CD14-positive monocyte (primary cell): Measurements from ENCODE around the gene SLC44A2. TPM values are rescaled to one million over a fixed set of nuclear protein-coding genes. Genes with fewer than 3 reads are reported as not detected.
A peak's percentile ranks its signal among the peaks of the same experiment; 100 is the strongest.
"Not testable (repeated sequence)": the region's sequence is repeated elsewhere in the genome, so short reads cannot be mapped to it uniquely, and the experiment has no call there.

ENCODE experiments used
- DNase-seq, 3 donors: peaks; one replicate each; pipeline ENCODE4 v3.0.0-alpha.2; 2011 to 2022
- H2AFZ ChIP-seq: 2 replicates; pipeline ENCODE4 v1.6.0; 2012; ENCODE audit warnings: mild to moderate bottlenecking, low read depth, low read length, inconsistent platforms; ENCODE audit not compliant: insufficient read depth, poor library complexity, severe bottlenecking
- H3K27ac ChIP-seq, 2 donors: 1 replicate in 1 of 2; 2 replicates in 1 of 2; pipeline ENCODE4 v1.5.1; 2012 to 2013; ENCODE audit warnings: low read length in 2 of 2, control low read depth in 1 of 2, inconsistent platforms in 1 of 2, low read depth in 1 of 2, mild to moderate bottlenecking in 1 of 2
- H3K27me3 ChIP-seq, 2 donors: one replicate each; pipeline versions ENCODE4 v1.6.0 to v1.6.1; 2011 to 2013; ENCODE audit warnings: low read length in 2 of 2; ENCODE audit not compliant: control insufficient read depth in 2 of 2, insufficient read depth in 2 of 2
- H3K36me3 ChIP-seq, 2 donors: replicated peaks in 1 of 2; 1 replicate in 1 of 2; 2 replicates in 1 of 2; pipeline versions ENCODE4 v1.5.1 to v1.6.1; 2012 to 2013; ENCODE audit warnings: low read length in 2 of 2, control low read depth in 1 of 2, inconsistent platforms in 1 of 2, mild to moderate bottlenecking in 1 of 2; ENCODE audit not compliant: insufficient read depth in 2 of 2, control insufficient read depth in 1 of 2
- H3K4me1 ChIP-seq, 2 donors: 1 replicate in 1 of 2; 2 replicates in 1 of 2; pipeline versions ENCODE4 v1.5.1 to v1.6.1; 2012 to 2013; ENCODE audit warnings: low read length in 2 of 2, control low read depth in 1 of 2, inconsistent platforms in 1 of 2, mild to moderate bottlenecking in 1 of 2, moderate library complexity in 1 of 2; ENCODE audit not compliant: insufficient read depth in 2 of 2, control insufficient read depth in 1 of 2
- H3K4me2 ChIP-seq: replicated peaks from 2 replicates; pipeline ENCODE3; 2012; ENCODE audit warnings: low read length, moderate library complexity, mild to moderate bottlenecking; ENCODE audit not compliant: poor library complexity, severe bottlenecking; ENCODE audit errors: extremely low read depth
- H3K4me3 ChIP-seq, 3 experiments: fragments of 200-600 bp in 1 of 3; sonication (generic) in 1 of 3; replicated peaks in 1 of 3; 1 replicate in 2 of 3; 2 replicates in 1 of 3; pipeline ENCODE4 v1.5.1; 2011 to 2013; ENCODE audit warnings: low read length in 3 of 3, mild to moderate bottlenecking in 3 of 3, control low read depth in 2 of 3, low read depth in 2 of 3, inconsistent platforms in 1 of 3, moderate library complexity in 1 of 3
- H3K79me2 ChIP-seq: 2 replicates; pipeline ENCODE4 v1.6.0; 2012; ENCODE audit warnings: mild to moderate bottlenecking, control low read depth, inconsistent platforms, low read length, moderate library complexity; ENCODE audit not compliant: insufficient read depth
- H3K9ac ChIP-seq: 2 replicates; pipeline ENCODE4 v1.6.0; 2017; ENCODE audit warnings: low read length, mild to moderate bottlenecking; ENCODE audit not compliant: insufficient read depth, poor library complexity, severe bottlenecking
- H3K9me3 ChIP-seq, 2 donors: replicated peaks in 1 of 2; 1 replicate in 1 of 2; 2 replicates in 1 of 2; pipeline versions ENCODE4 v1.5.1 to v1.6.1; 2012 to 2013; ENCODE audit warnings: low read length in 2 of 2, control low read depth in 1 of 2; ENCODE audit not compliant: control insufficient read depth in 1 of 2, insufficient read depth in 1 of 2
- H4K20me1 ChIP-seq: 2 replicates; pipeline ENCODE4 v1.6.0; 2012; ENCODE audit warnings: mild to moderate bottlenecking, low read length, control low read depth, moderate library complexity; ENCODE audit not compliant: insufficient read depth
- H3K27ac Mint-ChIP-seq, 7 donors: one replicate each; pipeline ENCODE4 v1.8.0; 2020; ENCODE audit warnings: mild to moderate bottlenecking in 7 of 7, mixed read lengths in 7 of 7, moderate library complexity in 6 of 7, inconsistent platforms in 2 of 7
- H3K27me3 Mint-ChIP-seq, 3 donors: one replicate each; pipeline ENCODE4 v1.8.0; 2021 to 2022; ENCODE audit warnings: low read depth in 3 of 3, mild to moderate bottlenecking in 3 of 3, mixed read lengths in 3 of 3, moderate library complexity in 3 of 3, inconsistent platforms in 1 of 3
- H3K36me3 Mint-ChIP-seq, 2 donors: one replicate each; pipeline ENCODE4 v1.8.0; 2020; ENCODE audit warnings: mixed read lengths in 2 of 2, inconsistent platforms in 1 of 2, mild to moderate bottlenecking in 1 of 2
- H3K4me1 Mint-ChIP-seq: one replicate; pipeline ENCODE4 v1.8.0; 2020; ENCODE audit warnings: mild to moderate bottlenecking, mixed read lengths
- H3K4me3 Mint-ChIP-seq, 2 donors: one replicate each; pipeline ENCODE4 v1.8.0; 2020; ENCODE audit warnings: mild to moderate bottlenecking in 2 of 2, mixed read lengths in 2 of 2, moderate library complexity in 1 of 2
- H3K9me3 Mint-ChIP-seq, 7 donors: one replicate each; pipeline ENCODE4 v1.8.0; 2020 to 2022; ENCODE audit warnings: mixed read lengths in 7 of 7, mild to moderate bottlenecking in 6 of 7, moderate library complexity in 6 of 7, inconsistent platforms in 2 of 7
- WGBS: methylation state at CpG from one replicate; pipeline ENCODE4 v1.1.5; 2013; ENCODE audit warnings: missing lambda C conversion rate; ENCODE audit not compliant: insufficient coverage; 5-methylcytosine and 5-hydroxymethylcytosine counted together
- intact Hi-C, 2 donors: fragments of 100-400 bp; cut with micrococcal nuclease; formaldehyde crosslinking; loops; one replicate each; pipeline versions ENCODE4 v1.15.0 to v1.15.1; 2023
- polyA plus RNA-seq, 3 donors: library from polyadenylated mRNA; depleted of rRNA in 1 of 3; unstranded in 2 of 3; stranded (reverse) in 1 of 3; fragments of 300-500 nt in 2 of 3; fragments of >200 nt in 1 of 3; fragmentation: Illumina TruSeq in 2 of 3; gene quantifications; 1 replicate in 2 of 3; 2 replicates in 1 of 3; pipeline ENCODE4 v1.2.3, GENCODE V29; 2012 to 2021
- TF ChIP-seq, protein P1 (sequence below): fragments of 200-600 bp; IDR thresholded peaks from one replicate; pipeline ENCODE4 v1.8.0; 2022; ENCODE audit warnings: antibody characterized with exemption, mild to moderate bottlenecking

The SLC44A2 gene
- polyA plus RNA-seq, 3 donors: 43.5 to 95.9 (median 69.4) TPM

DNA sequence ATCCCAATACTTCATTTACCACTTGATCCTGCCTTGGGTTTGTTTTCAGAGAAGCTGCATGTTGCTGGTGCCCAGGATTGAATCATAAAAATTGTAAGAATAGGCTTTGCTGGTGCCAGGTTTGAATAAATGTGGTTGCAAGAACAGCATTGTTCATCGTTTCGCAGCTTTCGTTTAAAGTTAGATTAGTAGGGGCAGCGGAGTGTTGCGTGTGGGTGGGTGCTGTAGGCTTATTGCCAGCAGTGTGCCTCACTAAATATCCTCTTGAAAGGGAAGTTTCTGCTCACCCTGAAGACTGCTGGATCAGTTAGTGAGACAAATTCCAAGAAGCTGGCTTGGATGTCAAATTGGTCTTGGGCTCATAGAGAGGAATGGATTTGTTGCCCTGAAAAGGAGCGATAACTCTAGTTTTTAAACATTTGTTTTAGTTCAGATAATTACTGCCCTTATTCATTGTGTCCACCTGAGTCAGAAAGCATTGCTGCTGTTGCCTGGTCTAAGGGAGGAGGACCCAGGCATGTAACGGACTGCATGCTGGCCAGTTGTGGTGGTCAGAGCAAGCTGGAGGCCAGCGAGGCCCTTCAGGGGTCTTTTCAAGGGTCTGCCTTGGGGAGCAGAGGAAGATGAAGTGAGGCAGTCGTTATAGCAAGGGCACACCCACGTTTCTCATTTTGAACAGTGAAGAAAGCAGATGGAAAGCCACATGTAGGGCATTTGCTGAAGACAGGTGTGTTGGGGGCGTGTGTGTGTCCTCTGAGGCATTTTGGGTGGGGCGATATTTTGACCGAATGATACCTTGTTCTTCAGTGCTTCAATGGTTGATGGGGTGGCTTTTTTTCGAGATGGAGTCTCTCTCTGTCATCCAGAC lies 37.3 kb downstream of the SLC44A2 start:
- H3K4me1 ChIP-seq: no peaks in the 10 kb centered on the region
- H3K9me3 ChIP-seq: no peaks in the 10 kb centered on the region
- Mint-ChIP-seq H3K27me3 (no peaks in the 10 kb centered on the region), H3K27ac (peak overlapping the region in 4 of 7 donors; percentile 17 to 45 (median 30)), H3K4me3 (no peak overlapping the region), H3K4me1 (peaks cover 18% of the 10 kb centered on the region), H3K9me3 (no peaks in the 10 kb centered on the region), H3K36me3 (peaks cover 14 to 52% of the 10 kb centered on the region in 2 donors)
- WGBS: 88% methylated on average over 12 of the region's 14 CpGs
- DNase-seq: no peak
- H3K4me2 ChIP-seq: no peak overlapping the region
- H3K9ac ChIP-seq: no peak overlapping the region
- no peaks in the 10 kb centered on the region for H3K27me3 ChIP-seq
- TF ChIP-seq, protein P1, sequence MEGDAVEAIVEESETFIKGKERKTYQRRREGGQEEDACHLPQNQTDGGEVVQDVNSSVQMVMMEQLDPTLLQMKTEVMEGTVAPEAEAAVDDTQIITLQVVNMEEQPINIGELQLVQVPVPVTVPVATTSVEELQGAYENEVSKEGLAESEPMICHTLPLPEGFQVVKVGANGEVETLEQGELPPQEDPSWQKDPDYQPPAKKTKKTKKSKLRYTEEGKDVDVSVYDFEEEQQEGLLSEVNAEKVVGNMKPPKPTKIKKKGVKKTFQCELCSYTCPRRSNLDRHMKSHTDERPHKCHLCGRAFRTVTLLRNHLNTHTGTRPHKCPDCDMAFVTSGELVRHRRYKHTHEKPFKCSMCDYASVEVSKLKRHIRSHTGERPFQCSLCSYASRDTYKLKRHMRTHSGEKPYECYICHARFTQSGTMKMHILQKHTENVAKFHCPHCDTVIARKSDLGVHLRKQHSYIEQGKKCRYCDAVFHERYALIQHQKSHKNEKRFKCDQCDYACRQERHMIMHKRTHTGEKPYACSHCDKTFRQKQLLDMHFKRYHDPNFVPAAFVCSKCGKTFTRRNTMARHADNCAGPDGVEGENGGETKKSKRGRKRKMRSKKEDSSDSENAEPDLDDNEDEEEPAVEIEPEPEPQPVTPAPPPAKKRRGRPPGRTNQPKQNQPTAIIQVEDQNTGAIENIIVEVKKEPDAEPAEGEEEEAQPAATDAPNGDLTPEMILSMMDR: no peak
- peaks cover 6 to 50% of the 10 kb centered on the region in 2 donors for H3K36me3 ChIP-seq
- H3K79me2 ChIP-seq: peaks cover 100% of the 10 kb centered on the region
- no peak overlapping the region for H3K27ac ChIP-seq
- H2AFZ ChIP-seq: no peak overlapping the region
- H4K20me1 ChIP-seq: peaks cover 99% of the 10 kb centered on the region
- intact Hi-C loops: loop anchor here in 1 of 2 donors (5.0 kb wide), 1 partner anchor 35 kb away; no protein-coding TSS in a partner anchor
- H3K4me3 ChIP-seq: no peak overlapping the region

DNA sequence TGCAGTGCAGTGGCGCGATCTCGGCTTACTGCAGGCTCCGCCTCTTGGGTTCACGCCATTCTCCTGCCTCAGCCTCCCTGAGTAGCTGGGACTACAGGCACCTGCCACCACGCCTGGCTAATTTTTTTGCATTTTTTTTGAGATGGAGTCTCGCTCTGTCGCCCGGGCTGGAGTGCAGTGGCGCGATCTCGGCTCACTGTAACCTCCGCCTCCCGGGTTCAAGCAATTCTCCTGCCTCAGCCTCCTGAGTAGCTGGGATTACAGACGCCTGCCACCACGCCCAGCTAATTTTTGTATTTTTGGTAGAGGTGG lies 37.9 kb downstream of the SLC44A2 start:
- H2AFZ ChIP-seq, H3K4me3 ChIP-seq, H3K27ac ChIP-seq, H3K4me2 ChIP-seq, H3K27me3 ChIP-seq, H3K27me3 Mint-ChIP-seq, H3K4me3 Mint-ChIP-seq, H3K9me3 ChIP-seq, H3K9me3 Mint-ChIP-seq, H3K9ac ChIP-seq, H3K4me1 ChIP-seq, DNase-seq: not testable (repeated sequence)
- H3K36me3 Mint-ChIP-seq: peaks cover 14 to 54% of the 10 kb centered on the region in 2 donors
- WGBS: 92% methylated on average over 10 of the region's 16 CpGs
- H3K4me1 Mint-ChIP-seq: peaks cover 23% of the 10 kb centered on the region
- peaks cover 100% of the 10 kb centered on the region for H3K79me2 ChIP-seq
- H3K27ac Mint-ChIP-seq: peak overlapping the region in 3 of 7 donors; percentile 24 to 36 (median 28)
- intact Hi-C loops: loop anchor here in 1 of 2 donors (5.0 kb wide), 1 partner anchor 34 kb away; no protein-coding TSS in a partner anchor
- peaks cover 7 to 54% of the 10 kb centered on the region in 2 donors for H3K36me3 ChIP-seq
- peaks cover 99% of the 10 kb centered on the region for H4K20me1 ChIP-seq
